ENCODE measurements around the gene ZNF580.

The ZNF580 gene

GRCh38 chr19:55647732-55648584, 7.2 kb downstream of the ZNF580 start, which contains the start of gene CCDC106:
CCDC106 (plus strand) TSS chr19:55648212; CDS start chr19:55649047, 835 bp downstream.
- peak; percentile 27 for DNase-seq (ENCODE audit: low read depth)

GRCh38 chr19:55648585-55649267, 7.9 kb downstream of the ZNF580 start:
- DNase-seq (ENCODE audit: low read depth) = no peak

DNA sequence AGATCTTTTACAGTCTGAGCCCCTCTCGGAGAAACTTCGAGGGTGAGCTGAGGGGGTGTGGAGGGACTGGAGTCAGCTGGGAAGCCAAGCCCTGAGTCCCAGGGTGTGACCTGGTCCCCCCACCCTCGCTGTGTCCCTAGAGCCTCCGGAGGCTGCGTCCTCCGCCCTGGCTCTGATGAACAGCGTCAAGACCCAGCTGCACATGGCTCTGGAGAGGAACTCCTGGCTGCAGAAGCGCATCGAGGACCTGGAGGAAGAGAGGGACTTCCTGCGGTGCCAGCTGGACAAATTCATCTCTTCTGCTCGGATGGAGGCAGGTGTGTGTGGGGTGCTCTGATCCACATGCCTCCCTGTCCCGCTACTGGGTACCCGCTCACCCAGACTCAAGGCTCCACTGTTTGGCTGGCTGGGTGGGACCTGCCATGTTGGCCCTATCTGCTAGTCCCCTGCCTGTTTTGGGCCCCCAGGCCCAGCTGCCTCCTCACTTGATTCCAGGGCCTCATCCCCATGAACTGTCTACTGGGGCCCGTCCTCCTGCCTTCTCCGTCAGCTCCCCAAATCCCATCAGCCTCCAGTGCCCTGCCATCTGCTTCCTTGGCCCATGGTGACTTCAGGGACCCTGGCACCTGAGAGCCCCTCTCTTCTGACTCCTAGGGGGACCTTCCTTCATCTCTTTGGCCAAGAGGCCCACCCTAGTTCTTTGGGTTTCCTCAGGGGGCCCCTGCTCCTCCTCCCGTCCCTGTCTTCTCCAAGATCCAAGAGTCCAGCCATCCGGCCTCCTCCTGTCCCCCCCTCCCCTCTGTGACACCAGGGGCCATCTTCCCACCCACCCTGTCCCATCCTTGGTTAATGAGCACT, 8.7 kb downstream of the ZNF580 start:
- DNase-seq (ENCODE audit: low read depth) = no peak

DNA sequence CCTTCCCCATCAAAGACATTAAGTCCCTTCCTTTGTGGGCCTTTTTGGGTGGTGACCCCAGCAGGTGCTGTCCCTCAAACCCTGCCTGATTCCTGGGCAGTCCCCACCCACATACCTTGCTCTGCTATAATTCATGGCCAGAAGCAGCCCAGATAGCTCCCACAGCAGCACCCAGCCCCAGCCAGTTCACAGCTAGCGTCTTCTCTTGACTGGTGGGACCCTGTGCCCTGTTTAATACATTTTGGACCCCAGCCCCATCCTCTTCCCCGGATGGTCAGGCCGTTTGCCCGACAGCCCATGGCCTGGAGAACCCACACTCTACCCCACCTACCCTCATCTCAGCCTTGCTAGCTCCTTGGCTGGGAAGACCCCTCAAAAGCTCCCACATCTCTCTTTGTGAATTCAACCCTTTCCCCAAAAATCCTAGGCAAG, 9.3 kb downstream of the ZNF580 start:
- DNase-seq (ENCODE audit: low read depth) = no peak

DNA sequence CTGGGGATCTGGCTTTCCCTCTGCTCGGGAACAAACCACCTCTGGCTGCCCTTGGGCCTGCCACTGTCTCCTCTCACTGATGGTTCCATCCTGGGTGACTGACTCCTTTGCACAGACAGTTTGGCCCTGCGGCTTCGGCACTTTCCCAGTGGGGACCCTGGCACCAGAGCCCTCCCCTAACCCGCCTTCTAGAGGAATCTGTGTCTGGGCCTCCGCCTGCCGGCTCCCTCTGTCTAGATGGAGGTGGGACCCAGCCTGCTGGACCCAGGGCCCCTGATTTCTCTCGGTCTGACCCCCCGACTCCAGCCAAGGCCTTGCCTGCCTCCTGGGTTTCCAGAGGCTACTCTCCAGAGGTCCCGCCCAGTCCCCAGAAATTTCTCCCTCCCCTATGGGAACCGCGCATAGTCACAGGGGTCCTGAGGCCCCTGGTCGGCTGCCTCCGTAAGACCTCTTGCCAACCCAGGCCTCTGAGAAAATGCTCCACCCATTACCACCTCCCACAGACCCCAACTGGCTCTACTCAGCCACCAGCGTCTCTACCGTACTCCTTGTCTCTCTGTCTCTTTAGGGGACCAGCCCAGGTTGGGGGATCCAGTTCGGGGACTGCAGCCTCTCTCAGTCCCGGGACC, 9.9 kb downstream of the ZNF580 start:
- no peak for DNase-seq (ENCODE audit: low read depth)

- no peak for DNase-seq (ENCODE audit: low read depth)
Observed at GRCh38 chr19:55651236-55651635, 10.4 kb downstream of the ZNF580 start.

- DNase-seq (ENCODE audit: low read depth) = no peak
Observed at GRCh38 chr19:55652311-55653128, 11.7 kb downstream of the ZNF580 start.

GRCh38 chr19:55653651-55654322, 13.0 kb downstream of the ZNF580 start:
- DNase-seq (ENCODE audit: low read depth) = peak; percentile 99

GRCh38 chr19:55654323-55654867, 13.6 kb downstream of the ZNF580 start:
- DNase-seq (ENCODE audit: low read depth) = peak; percentile 99

DNA sequence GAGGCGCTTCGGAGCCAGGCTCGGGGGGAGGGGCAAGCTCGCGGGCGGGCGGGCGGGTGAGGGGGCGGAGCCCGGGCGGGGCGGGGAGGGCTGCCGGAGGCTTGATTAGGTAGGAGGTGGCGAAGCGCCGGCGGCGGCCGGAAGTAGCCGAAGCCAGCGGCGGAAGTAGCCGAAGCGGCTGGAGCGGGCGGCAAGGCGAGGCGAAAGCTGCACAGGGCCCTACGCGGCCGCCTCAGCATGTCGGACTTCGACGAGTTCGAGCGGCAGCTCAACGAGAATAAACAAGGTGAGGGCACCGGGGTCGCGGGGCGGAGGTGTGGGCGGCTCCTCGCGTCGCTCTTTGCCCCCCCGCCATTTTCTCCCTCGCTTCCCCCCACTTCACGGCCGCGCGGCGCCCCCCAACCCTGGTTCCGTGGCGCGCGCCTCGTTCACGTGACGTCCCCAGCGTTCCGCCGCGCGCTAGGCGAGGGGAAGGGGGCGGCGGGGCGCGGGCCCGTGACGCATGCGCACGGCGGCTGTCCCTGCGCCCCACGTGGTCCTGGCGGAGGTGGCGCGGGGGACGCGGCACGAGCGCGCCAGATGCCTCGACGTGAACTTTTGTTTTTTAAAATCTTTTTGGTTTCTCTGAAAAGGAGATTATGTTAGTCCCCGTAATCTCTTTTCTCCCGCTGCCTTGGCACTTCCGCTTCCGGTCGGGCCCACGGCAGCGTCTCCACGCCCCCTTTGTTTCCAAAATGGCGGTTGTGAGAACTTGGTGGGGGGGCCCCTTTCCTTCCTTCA, 14.3 kb downstream of the ZNF580 start, which contains the start of gene U2AF2:
Gene U2AF2, plus strand, starts transcription at position 168 of the 780 bp plus-strand sequence. Its CDS starts 70 bp downstream, at position 238.
- peak; percentile 21 for DNase-seq (ENCODE audit: low read depth)

DNA sequence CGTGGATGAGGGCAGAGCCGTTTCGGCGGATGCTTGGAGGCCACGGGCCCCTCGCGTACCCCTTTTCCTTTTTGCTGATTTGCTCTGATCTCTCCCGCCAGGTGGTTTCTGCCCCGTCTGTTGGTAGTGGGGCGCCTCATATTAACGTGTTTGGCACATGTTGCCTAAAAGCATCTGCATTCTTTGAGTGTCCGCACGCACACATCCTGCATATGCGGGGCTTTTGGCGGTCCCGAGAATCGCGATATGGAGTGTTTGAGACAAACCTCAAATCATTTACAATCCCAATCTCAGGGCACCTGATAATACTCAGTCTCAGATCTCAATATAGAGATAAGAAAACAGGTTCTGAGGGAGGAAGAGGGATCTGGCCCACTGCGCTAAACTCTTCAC, 14.8 kb downstream of the ZNF580 start:
- DNase-seq (ENCODE audit: low read depth) = no peak

DNA sequence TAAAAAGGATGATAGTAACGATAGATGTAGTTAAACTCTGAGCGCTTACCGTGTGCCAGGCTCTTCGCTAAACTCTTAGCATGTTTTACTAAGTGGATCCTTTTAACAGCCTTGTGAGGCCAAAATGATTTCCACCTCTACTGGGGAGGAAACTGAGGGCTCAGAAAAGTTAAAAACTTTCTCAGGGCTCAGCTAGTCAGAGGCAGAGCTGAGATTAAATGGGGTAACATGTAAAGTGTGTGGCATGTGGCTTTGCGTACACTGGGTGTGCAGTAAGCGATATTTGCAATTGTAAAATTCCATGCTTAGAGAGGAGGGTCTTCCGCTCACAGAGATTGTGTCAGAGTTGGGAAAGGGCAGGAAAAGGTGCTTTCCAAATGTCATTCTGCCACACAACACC, 15.8 kb downstream of the ZNF580 start:
- DNase-seq (ENCODE audit: low read depth) = no peak

GRCh38 chr19:55656988-55657747, 16.4 kb downstream of the ZNF580 start:
- DNase-seq (ENCODE audit: low read depth) = no peak

- no peak for DNase-seq (ENCODE audit: low read depth)
Observed at GRCh38 chr19:55658846-55659459, 18.2 kb downstream of the ZNF580 start.

- no peak for DNase-seq (ENCODE audit: low read depth)
Observed at GRCh38 chr19:55659822-55660221, 19.0 kb downstream of the ZNF580 start.

DNA sequence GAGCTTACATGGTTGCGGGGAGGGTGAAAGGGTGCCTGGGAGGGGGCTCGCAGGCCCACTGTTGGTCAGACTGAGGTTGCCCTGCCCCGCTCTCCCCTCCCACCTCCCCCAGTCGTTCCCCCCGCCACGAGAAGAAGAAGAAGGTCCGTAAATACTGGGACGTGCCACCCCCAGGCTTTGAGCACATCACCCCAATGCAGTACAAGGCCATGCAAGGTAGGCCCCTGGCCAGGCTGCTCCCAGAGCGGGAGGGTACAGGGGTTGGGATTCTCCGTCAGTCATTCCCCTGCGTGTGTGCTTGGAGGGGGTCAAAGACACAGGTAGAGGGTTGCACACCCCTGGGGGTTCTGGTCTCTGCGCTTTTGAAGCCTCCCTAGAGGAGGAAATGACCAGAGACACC, 19.6 kb downstream of the ZNF580 start:
- DNase-seq (ENCODE audit: low read depth) = no peak

GRCh38 chr19:55660991-55661390, 20.2 kb downstream of the ZNF580 start:
- no peak for DNase-seq (ENCODE audit: low read depth)

DNA sequence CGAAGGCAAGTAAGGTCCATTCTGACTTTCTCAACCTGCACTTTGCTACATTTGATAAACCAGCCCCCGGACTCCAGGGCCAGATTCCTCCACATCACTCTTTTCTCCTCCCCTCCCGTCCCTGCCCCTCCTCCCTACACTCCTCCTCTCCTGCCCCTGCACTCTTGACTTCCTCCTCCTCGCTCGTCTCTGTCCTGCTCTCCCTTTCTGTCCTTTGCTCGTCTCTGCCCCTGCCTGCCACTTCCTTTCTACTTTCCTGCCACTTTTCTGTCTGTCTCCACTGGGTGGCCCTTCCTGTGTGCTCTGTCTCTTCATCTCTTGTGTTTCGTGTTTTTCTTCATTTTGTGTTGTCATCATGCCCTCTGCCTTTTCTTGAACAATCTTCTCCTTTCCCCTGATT, 21.0 kb downstream of the ZNF580 start:
- DNase-seq (ENCODE audit: low read depth) = no peak

Measured in fibroblast of the conjunctiva (primary cell).